Endothelial cell of umbilical vein (primary cell): Measurements from ENCODE around the gene CDH20. TPM values are rescaled to one million over a fixed set of nuclear protein-coding genes. Genes with fewer than 3 reads are reported as not detected.

Source experiments
- BruUV-seq: library from RNA; stranded (reverse); fragments of 400-500 nt; replicated peaks from 2 replicates; lab custom pipeline; 2021; lab: Mats Ljungman, UMichigan
- CTCF ChIA-PET: fragments of 300-600, 350-600 bp; sonication (Branson Sonifier 250); formaldehyde crosslinking; loops from one replicate; lab custom pipeline; 2021; ENCODE audit warnings: antibody characterized with exemption, inconsistent platforms; lab: Charles Lee
- POLR2A ChIA-PET: fragments of 300-600, 350-600 bp; sonication (Branson Sonifier 250); formaldehyde crosslinking; loops from one replicate; lab custom pipeline; 2021; ENCODE audit warnings: antibody characterized with exemption, inconsistent platforms; lab: Charles Lee
- DNase-seq: peaks from one replicate; pipeline ENCODE4 v3.0.0-alpha.2; 2011; ENCODE audit warnings: low read depth, low spot score
- FAIRE-seq: peaks from 2 replicates; lab custom pipeline; 2011; peaks lifted over from hg19 to GRCh38; lab: Jason Lieb, UNC
- H2AFZ ChIP-seq: 2 replicates; pipeline ENCODE4 v1.6.0; 2012; ENCODE audit warnings: low read depth, low read length, control low read depth, inconsistent platforms
- H3K27ac ChIP-seq: 2 replicates; pipeline ENCODE4 v1.5.1; 2011; ENCODE audit warnings: low read depth, mild to moderate bottlenecking, control low read depth, low read length, moderate library complexity; ENCODE audit not compliant: insufficient read depth
- H3K27me3 ChIP-seq, 2 experiments: 2 replicates each; pipeline versions ENCODE4 v1.6.0 to v1.6.1; 2011; ENCODE audit warnings: low read length in 2 of 2, mixed read lengths in 1 of 2; ENCODE audit not compliant: control insufficient read depth in 2 of 2, insufficient read depth in 2 of 2
- H3K36me3 ChIP-seq, 2 experiments: 2 replicates in 1 of 2; 3 replicates in 1 of 2; pipeline ENCODE4 v1.5.1; 2011; ENCODE audit warnings: low read length in 2 of 2, mild to moderate bottlenecking in 1 of 2, moderate library complexity in 1 of 2; ENCODE audit not compliant: control insufficient read depth in 2 of 2, insufficient read depth in 2 of 2; ENCODE audit errors: extremely low read depth in 1 of 2
- H3K4me1 ChIP-seq: 3 replicates; pipeline ENCODE4 v1.5.1; 2011; ENCODE audit warnings: mild to moderate bottlenecking, low read length; ENCODE audit not compliant: control insufficient read depth, insufficient read depth; ENCODE audit errors: extremely low read depth
- H3K4me2 ChIP-seq: 2 replicates; pipeline ENCODE4 v1.6.1; 2011; ENCODE audit warnings: low read length, control low read depth, mixed read lengths; ENCODE audit not compliant: insufficient read depth
- H3K4me3 ChIP-seq, 3 experiments: fragments of 200-600 bp in 1 of 3; sonication (generic), shearing (Covaris generic) in 1 of 3; replicated peaks in 1 of 3; 2 replicates each; pipeline ENCODE4 v1.5.1; 2011 to 2016; ENCODE audit warnings: control low read depth in 3 of 3, low read length in 3 of 3, mild to moderate bottlenecking in 2 of 3, inconsistent platforms in 1 of 3, low read depth in 1 of 3, moderate library complexity in 1 of 3; ENCODE audit not compliant: insufficient read depth in 1 of 3
- H3K79me2 ChIP-seq: 2 replicates; pipeline ENCODE4 v1.6.0; 2012; ENCODE audit warnings: low read length, inconsistent platforms; ENCODE audit not compliant: control insufficient read depth, insufficient read depth
- H3K9ac ChIP-seq: replicated peaks from 2 replicates; pipeline ENCODE3; 2011; ENCODE audit warnings: low read length, control low read depth; ENCODE audit not compliant: insufficient read depth; ENCODE audit errors: extremely low read depth
- H3K9me1 ChIP-seq: replicated peaks from 3 replicates; pipeline ENCODE4 v1.6.0; 2011; ENCODE audit warnings: mild to moderate bottlenecking, low read length; ENCODE audit not compliant: control insufficient read depth, insufficient read depth; ENCODE audit errors: extremely low read depth
- H3K9me3 ChIP-seq: replicated peaks from 2 replicates; pipeline ENCODE4 v1.5.1; 2012; ENCODE audit warnings: low read length, inconsistent platforms; ENCODE audit not compliant: control insufficient read depth, insufficient read depth
- H4K20me1 ChIP-seq: replicated peaks from 2 replicates; pipeline ENCODE3; 2011; ENCODE audit warnings: mild to moderate bottlenecking, low read length; ENCODE audit not compliant: control insufficient read depth, insufficient read depth; ENCODE audit errors: extremely low read depth
- EZH2 ChIP-seq: IDR thresholded peaks from 2 replicates; pipeline ENCODE4 v1.6.1; 2012; ENCODE audit warnings: borderline replicate concordance, low read depth, mild to moderate bottlenecking, moderate library complexity, low read length, inconsistent platforms; ENCODE audit not compliant: severe bottlenecking
- FOS ChIP-seq: IDR thresholded peaks from 2 replicates; pipeline ENCODE4 v1.6.1; 2011; ENCODE audit warnings: mild to moderate bottlenecking, low read length, moderate library complexity, borderline replicate concordance; ENCODE audit not compliant: insufficient read depth
- GATA2 ChIP-seq: IDR thresholded peaks from 2 replicates; pipeline ENCODE4 v1.7.0; 2011; ENCODE audit warnings: low read depth, mild to moderate bottlenecking, moderate library complexity, mixed read lengths, low read length; ENCODE audit not compliant: insufficient read length, insufficient read depth
- JUN ChIP-seq: IDR thresholded peaks from 2 replicates; pipeline ENCODE4 v1.6.1; 2011; ENCODE audit warnings: borderline replicate concordance, low read depth; ENCODE audit not compliant: insufficient read length, insufficient read depth
- MAX ChIP-seq: IDR thresholded peaks from 2 replicates; pipeline ENCODE4 v1.6.1; 2011; ENCODE audit not compliant: insufficient read depth, insufficient read length
- MYC ChIP-seq: IDR thresholded peaks from one replicate; pipeline ENCODE4 v1.6.1; 2011; ENCODE audit warnings: mild to moderate bottlenecking, low read depth, low read length
- POLR2A ChIP-seq: IDR thresholded peaks from 2 replicates; pipeline ENCODE4 v1.6.1; 2012; ENCODE audit warnings: low read depth, mild to moderate bottlenecking, control low read depth, low read length
- POLR2AphosphoS5 ChIP-seq: IDR thresholded peaks from 2 replicates; pipeline ENCODE4 v1.6.1; 2012; ENCODE audit warnings: low read depth, mild to moderate bottlenecking, control low read depth, low read length, moderate library complexity; ENCODE audit not compliant: insufficient read depth
- dilution Hi-C: fragments of 300-500 bp; cut with MboI; formaldehyde crosslinking; loops from one replicate; pipeline ENCODE4 v1.15.0; 2019; ENCODE audit warnings: low sequenced_read_pairs; ENCODE audit not compliant: extremely low pct_ligation_motif_present
- intact Hi-C: fragments of 100-400 bp; cut with micrococcal nuclease; formaldehyde crosslinking; loops from one replicate; pipeline ENCODE4 v1.10.0; 2022
- polyA plus RNA-seq, 4 experiments: library from polyadenylated mRNA; depleted of rRNA in 3 of 4; stranded (reverse) in 3 of 4; unstranded in 1 of 4; fragments of >200 nt; gene quantifications; 2 replicates each; pipeline versions ENCODE4 v1.2.1 to v1.2.3, GENCODE V29; 2011 to 2012; ENCODE audit warnings: missing spikeins in 1 of 4
- total RNA-seq: library from RNA; stranded (reverse); gene quantifications from 2 replicates; pipeline ENCODE4 v1.2.3, GENCODE V29; 2021
- TF ChIP-seq, protein P1 (sequence below), 2 donors: IDR thresholded peaks; 1 replicate in 1 of 2; 2 replicates in 1 of 2; pipeline ENCODE4 v1.5.1; 2011; ENCODE audit warnings: low read length in 2 of 2, mild to moderate bottlenecking in 2 of 2, moderate library complexity in 2 of 2, control low read depth in 1 of 2, inconsistent platforms in 1 of 2, low read depth in 1 of 2; ENCODE audit not compliant: insufficient read depth in 1 of 2; ENCODE audit errors: extremely low read depth in 1 of 2

CDH20 gene
- total and polyA plus RNA-seq, 2 donors (not counting 3 experiments of a cell fraction or from before 2014, with no cell fraction given) = not detected

GRCh38 chr18:61379827-61380226, 46.6 kb downstream of the CDH20 start:
- intact Hi-C loops = no loop called here
- Histone ChIP-seq H3K4me3 (no peak overlapping the region), H3K4me1 (no peaks in the 10 kb centered on the region), H3K4me2 (no peak overlapping the region), H3K9me1 (no peaks in the 10 kb centered on the region), H3K9me3 (no peaks in the 10 kb centered on the region), H3K27ac (no peak overlapping the region), H3K79me2 (no peaks in the 10 kb centered on the region), H4K20me1 (no peaks in the 10 kb centered on the region), H3K9ac (no peak overlapping the region), H2AFZ (no peak overlapping the region), H3K27me3 (peaks cover 5 to 9% of the 10 kb centered on the region in 2 experiments), H3K36me3 (no peaks in the 10 kb centered on the region)
- no TSS peak for BruUV-seq
- DNase-seq (no peak), FAIRE-seq (no peak)
- no peak for TF ChIP-seq MAX
- no peak for TF ChIP-seq POLR2AphosphoS5
- no peak for TF ChIP-seq EZH2
- TF ChIP-seq, protein P1, sequence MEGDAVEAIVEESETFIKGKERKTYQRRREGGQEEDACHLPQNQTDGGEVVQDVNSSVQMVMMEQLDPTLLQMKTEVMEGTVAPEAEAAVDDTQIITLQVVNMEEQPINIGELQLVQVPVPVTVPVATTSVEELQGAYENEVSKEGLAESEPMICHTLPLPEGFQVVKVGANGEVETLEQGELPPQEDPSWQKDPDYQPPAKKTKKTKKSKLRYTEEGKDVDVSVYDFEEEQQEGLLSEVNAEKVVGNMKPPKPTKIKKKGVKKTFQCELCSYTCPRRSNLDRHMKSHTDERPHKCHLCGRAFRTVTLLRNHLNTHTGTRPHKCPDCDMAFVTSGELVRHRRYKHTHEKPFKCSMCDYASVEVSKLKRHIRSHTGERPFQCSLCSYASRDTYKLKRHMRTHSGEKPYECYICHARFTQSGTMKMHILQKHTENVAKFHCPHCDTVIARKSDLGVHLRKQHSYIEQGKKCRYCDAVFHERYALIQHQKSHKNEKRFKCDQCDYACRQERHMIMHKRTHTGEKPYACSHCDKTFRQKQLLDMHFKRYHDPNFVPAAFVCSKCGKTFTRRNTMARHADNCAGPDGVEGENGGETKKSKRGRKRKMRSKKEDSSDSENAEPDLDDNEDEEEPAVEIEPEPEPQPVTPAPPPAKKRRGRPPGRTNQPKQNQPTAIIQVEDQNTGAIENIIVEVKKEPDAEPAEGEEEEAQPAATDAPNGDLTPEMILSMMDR (IDR thresholded peaks at IDR 0.05; ENCODE audit: extremely low read depth in 1 of 2, insufficient read depth in 1 of 2, low read depth in 1 of 2, low read length in 2 of 2) = no peak
- no peak for TF ChIP-seq JUN
- TF ChIP-seq GATA2 = no peak
- no peak for TF ChIP-seq POLR2A
- no peak for TF ChIP-seq FOS
- no peak for TF ChIP-seq MYC
- CTCF ChIA-PET = interaction anchor here (1.9 kb wide), 1 partner anchor 14 kb away, joined by 4 read pairs; no protein-coding TSS in a partner anchor
- POLR2A ChIA-PET = no interaction called here
- dilution Hi-C loops = no loop called here
